RPMI8226 (cell line): Measurements from ENCODE around the gene RGL1.
A peak's percentile ranks its signal among the peaks of the same experiment; 100 is the strongest.

ENCODE experiments used
- DNase-seq: peaks from one replicate; pipeline ENCODE4 v3.0.0-alpha.2; 2015

RGL1 gene

GRCh38 chr1:183871142-183871541 lies 66.2 kb downstream of the RGL1 start:
- no peak for DNase-seq

- DNase-seq, result no peak
Observed at GRCh38 chr1:183871601-183872000, 66.7 kb downstream of the RGL1 start.

GRCh38 chr1:183872403-183872802 lies 67.5 kb downstream of the RGL1 start:
- DNase-seq, result no peak

GRCh38 chr1:183873642-183874041 lies 68.7 kb downstream of the RGL1 start:
- DNase-seq, result no peak

GRCh38 chr1:183876309-183876708 lies 71.4 kb downstream of the RGL1 start:
- DNase-seq, result no peak

- no peak for DNase-seq
Observed at GRCh38 chr1:183877053-183877720, 72.3 kb downstream of the RGL1 start.

GRCh38 chr1:183879494-183879893 lies 74.6 kb downstream of the RGL1 start:
- no peak for DNase-seq

GRCh38 chr1:183879966-183880365 lies 75.0 kb downstream of the RGL1 start:
- no peak for DNase-seq

GRCh38 chr1:183880531-183881243 lies 75.8 kb downstream of the RGL1 start:
- DNase-seq, result no peak

GRCh38 chr1:183881387-183882131 lies 76.6 kb downstream of the RGL1 start:
- DNase-seq, result no peak

- no peak for DNase-seq
Observed at GRCh38 chr1:183882335-183883167, 77.6 kb downstream of the RGL1 start.

- no peak for DNase-seq
Observed at GRCh38 chr1:183883623-183884022, 78.7 kb downstream of the RGL1 start.

- no peak for DNase-seq
Observed at GRCh38 chr1:183884526-183884925, 79.6 kb downstream of the RGL1 start.

GRCh38 chr1:183885142-183885735 lies 80.3 kb downstream of the RGL1 start:
- no peak for DNase-seq

GRCh38 chr1:183886083-183886828 lies 81.3 kb downstream of the RGL1 start:
- DNase-seq, result no peak

GRCh38 chr1:183886853-183887252 lies 81.9 kb downstream of the RGL1 start:
- no peak for DNase-seq

- DNase-seq, result no peak
Observed at GRCh38 chr1:183887826-183888819, 83.2 kb downstream of the RGL1 start.

- no peak for DNase-seq
Observed at GRCh38 chr1:183889095-183889494, 84.2 kb downstream of the RGL1 start.

- DNase-seq, result no peak
Observed at GRCh38 chr1:183891158-183891856, 86.4 kb downstream of the RGL1 start.

GRCh38 chr1:183892351-183892793 lies 87.5 kb downstream of the RGL1 start:
- peak; percentile 43 for DNase-seq
